ENCODE results near the gene AGPAT2. TPM values are rescaled to one million over a fixed set of nuclear protein-coding genes. Genes with fewer than 3 reads are reported as not detected.
"Not testable (repeated sequence)": the region's sequence is repeated elsewhere in the genome, so short reads cannot be mapped to it uniquely, and the experiment has no call there.

AGPAT2 gene
- polyA plus RNA-seq, 1 donor = 34.4 TPM

DNA sequence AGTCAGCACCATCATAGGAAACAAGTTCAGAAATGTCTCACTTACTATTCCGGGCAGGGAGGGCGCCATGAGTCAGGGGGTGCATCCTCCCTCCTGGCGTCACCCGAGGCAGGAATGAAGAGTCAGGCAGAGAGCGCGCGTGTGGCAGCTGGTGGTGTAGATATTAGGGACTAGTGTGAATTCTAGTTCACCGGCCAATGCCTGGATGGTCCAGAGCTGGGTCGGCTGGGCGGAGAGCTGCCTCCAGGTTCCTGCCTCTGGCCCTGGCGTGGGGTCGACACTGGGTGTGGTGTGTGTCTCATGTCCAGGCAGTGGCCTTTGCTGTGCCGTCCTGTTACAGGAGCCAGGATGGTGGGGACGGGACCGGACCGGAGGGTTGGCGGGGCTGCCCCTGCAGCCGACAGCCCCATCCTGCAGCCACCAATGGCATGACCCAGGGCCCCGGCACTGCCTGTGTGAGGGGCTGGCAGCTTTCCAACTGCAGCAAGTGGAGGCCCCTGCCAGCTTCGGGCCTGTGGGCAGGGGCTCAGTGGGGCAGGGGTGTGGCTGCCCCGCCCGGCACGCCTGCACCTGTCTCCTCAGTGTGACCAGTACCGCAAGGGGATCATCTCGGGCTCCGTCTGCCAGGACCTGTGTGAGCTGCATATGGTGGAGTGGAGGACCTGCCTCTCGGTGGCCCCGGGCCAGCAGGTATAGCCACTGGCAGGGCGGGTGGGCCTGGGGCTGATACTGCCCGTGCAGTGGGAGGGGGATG, 34.3 kb upstream of the AGPAT2 start:
- no peak for DNase-seq

DNA sequence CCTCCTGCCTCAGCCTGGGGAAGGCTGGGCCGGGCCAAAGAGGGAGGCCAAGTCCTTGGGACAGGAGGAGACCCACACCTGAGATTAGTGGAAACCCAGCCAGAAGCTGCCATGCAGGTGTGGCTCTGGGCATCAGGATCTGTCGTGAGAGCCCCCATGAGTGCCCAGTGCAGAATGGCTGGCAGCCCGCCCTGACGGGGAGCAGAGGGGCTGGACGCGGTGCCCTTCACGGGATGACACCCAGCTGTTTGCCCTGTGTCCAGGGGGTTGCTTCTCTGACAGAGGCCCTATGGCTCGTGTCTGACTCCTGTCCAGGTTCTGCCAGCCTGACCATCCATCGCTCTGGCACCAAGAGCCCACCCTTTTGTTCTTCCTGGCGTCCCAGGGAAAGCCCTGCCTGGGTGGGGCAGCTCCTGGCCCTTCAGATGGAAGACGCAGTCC, 33.7 kb upstream of the AGPAT2 start:
- no peak for DNase-seq

DNA sequence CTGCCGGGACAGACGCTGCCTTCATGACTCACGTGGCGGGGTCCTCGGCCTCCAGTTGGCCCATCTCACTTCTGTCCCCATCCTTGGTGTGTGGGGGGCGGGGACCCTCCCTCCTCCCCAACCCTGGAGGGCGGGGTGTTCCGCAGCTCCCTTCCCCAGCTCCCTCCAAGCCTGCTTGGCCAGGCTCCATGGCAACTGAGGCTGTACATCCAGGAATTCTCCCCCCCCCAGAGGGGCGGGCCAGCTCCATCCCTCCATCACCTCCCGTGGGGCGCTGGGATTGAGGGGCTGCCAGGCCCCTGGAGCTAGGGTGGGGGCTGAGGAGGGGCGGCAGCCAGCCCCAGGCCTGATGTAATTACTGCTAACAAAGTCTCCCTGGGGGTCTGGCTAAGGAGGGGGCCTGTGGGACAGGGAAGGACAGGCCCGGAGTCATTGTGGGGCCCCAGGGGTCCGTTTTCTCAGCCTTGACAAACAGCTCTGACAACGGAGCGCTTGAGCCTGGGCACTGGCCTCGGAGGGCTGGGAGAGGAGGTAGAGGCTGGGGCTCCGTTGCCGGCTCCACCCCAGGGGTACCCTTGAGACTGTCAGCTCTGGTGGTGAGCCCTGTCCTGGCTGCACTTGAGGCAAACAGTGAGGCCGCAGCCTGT, 33.1 kb upstream of the AGPAT2 start:
- no peak for DNase-seq

DNA sequence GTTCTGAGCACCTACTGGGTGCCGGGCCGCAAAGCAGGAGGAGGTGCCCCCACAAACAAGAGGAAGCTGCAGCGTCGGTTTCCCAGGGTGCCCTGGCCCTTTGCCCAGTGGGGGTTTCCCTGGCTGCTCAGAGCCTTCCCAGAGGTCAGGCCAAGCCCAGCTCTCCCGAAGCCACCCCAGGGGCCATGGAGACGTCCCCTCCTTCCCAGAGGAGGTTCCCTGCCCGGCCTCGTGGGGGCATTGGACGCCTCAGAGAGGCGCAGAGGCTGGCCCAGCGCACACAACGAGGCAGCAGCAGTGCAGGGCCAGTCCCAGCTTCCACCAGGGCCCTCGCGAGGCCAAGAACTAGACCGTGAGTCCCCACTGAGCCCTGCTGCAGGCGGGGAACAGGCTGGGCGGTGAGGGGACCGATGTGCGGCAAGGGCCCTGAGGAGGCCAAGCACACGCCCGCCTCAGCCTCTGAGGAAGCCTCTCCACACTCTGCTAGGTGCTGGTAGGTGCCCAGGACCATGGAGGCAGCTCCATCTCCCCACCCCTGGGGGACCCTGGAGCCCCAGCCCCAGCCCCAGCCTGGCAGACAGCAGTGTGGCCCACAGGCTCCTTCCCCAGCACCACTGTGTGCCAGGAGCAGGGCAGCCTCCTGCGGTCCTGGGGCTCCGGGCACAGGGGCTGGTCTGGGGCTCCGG, 32.1 kb upstream of the AGPAT2 start:
- no peak for DNase-seq

DNA sequence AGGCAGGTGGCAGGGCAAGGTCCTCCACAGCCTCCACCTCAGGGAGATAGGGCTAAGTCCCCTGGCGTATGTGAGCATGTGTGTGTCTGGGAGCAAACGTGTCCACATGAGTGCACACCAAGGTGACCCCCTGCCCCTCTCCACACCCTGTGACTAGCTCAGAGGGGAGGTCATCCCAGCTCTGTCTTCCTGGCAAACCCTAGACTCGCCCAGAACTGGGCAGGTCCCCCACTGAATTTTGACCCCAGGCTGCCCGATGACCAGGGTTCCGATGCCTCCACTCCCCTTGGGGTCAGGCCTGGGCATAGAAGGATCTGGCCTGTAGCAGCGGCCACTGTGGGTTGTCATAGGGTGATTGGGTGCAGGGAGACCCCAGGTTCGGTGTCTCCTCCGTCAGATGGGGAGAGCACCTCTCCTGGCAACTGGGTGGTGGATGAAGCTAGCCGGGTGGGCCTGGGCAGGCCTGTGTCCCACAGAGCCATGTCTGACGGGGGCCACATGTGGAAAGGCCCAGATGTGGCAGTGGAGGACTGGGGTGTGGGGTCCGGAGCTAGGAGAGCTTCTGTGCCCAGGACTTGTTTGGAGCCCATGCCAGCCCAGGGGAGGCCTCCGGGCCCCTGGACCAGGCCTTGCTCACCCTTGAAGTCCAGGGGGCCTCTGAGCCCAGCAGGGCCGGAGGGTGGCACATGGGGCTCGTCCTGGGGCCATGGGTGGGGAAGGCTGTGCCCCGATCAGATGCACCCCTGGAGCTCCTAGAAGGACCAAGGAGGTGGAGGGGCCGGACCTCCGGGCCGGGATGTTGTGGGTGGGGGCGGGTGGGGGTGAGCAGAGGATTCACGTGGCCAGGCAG, 31.3 kb upstream of the AGPAT2 start:
- no peak for DNase-seq

DNA sequence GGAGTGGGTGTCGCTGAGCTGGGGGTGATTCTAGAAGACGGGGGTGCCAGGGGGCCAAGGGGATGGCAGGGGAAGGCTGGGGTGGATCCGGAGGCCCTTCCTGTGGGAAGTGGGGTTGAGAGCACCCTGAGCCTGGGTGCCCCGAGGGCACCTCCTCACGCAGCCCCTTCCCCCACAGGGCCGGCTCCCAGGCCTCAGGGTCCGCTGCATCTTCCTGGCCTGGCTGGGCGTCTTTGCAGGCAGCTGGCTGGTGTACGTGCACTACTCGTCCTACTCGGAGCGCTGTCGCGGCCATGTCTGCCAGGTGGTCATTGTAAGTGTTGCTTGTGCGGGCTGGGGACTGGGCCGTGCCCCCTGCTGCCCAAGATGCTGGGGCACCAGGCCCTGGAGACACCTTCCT, 30.1 kb upstream of the AGPAT2 start:
- DNase-seq = no peak

DNA sequence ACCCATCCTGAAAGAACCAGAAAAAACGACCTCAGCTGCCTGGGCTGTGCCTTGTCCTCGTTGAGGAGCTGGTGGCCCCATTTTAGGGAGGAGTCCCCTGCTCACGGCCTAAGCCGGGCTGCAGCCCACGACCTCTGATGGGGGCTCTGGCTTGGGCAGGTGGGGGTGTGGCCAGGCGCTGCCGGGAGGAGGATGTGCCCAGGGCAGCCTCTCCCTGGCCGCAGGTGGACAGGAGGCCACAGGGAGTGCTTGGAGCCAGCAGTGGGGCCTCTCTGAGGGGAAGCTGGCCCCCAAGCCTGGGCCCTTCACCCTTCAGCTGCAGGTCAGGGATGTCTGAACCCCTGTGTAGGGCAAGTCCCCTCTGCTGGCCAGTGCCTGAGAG, 27.6 kb upstream of the AGPAT2 start:
- no peak for DNase-seq

DNA sequence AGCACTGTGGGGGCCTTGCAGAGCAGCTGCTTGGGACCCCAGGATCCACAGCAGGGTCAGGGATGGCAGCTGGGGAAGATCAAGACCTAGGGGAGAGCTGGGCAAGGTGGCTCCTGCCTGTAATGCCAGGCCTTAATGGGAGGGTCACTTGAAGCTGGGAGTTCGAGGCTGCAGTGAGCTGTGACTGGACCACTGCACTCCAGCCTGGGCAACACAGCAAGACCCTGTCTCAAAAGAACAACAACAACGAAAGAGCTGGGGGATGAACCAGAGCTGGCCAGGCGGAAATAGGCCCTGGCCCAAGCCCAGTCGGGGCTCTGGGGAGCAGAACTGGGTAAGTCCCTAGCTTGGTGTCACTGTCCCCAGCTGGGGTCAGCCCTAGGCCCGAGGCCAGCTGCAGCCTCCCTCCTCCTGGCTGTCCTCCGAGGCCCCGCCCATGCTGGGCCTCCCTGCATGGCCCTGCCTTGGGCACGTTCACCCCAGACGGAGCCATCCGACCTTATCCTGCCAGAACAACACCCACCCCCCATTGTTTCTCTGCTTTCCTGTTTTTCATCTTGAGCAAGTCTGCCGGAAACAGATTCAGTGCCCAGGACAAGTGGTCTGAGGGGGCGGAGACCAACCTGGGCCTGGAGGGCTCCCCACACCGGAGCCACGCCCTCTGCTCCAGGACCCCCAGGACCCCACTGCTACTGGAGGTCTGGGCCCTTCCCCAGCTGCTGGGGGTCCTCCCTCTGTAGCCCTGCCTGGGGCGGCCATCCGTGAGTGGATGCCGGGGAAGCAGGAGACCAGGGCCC, 27.0 kb upstream of the AGPAT2 start:
- DNase-seq = no peak

DNA sequence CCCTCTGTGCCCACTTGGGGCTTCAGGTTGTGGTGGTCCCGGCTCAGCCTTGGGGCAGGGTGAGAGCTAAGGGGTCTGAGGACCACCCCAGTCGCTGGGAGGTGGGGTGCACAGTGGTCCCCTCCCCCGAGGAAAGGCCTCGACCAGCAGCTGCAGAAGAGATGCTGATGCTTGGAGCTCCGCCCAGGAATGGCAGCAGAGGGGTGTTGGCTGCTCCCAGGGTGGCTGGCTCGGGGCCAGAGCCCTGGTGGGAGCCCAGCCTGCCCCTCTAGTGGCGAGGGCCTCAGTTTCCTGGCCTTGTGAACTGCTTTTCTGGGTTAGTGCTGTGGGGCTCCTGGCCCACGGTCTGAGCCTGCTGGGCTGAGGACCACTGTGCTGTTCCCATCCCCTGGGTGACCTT, 26.3 kb upstream of the AGPAT2 start:
- DNase-seq = no peak

DNA sequence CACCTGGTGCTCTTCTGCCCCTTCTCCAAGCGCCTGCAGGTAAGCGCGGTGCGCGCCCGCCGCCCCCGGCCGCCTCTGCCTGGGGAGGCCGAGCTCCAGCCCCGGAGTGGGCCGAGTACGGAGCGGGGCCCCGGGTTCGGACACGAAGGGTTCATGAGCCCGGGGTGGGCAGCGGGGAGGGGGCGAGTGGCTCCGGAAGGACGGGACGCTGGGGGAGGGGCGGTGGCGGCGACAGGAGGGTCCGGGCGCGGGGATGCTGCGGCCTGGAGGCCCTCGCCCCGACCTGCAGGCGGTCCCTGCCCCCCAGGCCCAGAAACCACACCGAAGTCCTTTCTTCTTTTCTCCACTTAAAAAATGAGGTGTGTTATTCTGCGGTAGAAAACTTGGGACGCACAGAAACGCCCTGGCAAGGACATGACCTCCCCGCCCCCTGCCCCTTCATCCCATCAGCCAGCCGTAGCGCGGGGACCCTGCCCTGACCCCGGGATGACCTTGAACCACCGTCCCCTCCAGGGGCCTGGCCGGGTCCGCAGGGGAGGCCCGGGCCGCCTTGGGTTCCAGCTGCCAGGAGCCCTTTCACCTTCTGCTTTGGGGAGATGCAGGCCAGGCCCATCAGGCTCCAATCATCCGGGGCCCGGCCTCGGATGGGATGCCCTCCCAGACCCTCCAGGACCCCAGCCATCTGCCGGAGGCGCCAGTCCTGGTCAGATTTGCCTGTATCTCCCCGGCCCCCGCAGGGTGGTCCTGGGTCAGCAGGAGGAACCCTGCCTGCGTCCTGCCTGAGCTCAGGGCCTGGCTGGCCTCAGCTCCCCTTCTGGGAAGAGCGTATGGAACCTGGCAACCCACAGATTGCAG, 25.7 kb upstream of the AGPAT2 start:
- no peak for DNase-seq

DNA sequence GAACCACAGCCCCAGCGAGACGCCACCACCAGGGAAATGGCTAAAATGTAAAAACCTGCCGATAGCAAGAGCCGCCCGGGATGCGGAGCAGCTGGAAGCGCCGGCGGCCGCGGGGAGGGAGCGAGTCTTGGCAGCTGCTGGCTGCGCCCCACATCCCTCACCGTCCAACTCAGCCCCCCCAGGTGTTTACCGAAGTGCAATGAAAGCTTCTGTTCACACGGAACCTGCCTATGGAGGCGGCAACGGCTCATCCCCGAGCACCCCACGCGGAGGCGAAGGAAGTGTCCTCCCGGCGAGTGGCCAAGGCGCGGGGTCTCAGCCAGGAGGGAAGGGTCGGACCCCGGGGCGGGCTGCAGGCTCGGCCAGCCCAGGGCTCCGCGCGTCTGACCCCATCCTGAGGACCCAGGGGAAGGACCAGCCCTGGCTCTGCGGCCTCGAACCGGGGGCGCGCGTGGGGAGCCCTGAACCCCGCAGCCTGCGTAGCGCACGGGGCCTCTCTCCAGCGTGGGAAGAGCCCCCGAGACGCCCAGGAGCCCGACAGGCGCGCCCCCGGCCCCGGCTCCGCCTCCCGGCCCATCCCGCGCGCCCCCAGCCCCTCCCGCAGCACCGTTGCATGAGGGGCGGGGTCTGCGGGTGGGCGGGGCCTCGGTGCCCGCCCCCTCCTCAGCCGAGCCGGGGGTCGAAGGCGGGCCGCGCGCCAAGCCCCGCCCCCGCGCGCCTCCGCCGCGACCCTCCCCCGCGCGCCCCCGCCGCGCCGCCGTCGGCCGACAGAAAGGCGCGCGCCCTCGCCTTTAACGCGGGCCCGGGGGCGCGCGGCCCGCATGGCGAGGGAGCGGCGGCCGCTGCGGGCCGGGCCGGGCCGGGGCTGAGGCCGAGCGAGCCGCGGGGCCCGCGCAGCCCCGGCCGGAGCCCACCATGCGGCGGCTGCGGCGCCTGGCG, 24.8 kb upstream of the AGPAT2 start, which contains the start of gene DIPK1B:
Gene DIPK1B, plus strand, starts transcription at position 822 of the 939 bp plus-strand sequence. Its CDS starts 94 bp downstream, at position 916.
- DNase-seq = no peak

DNA sequence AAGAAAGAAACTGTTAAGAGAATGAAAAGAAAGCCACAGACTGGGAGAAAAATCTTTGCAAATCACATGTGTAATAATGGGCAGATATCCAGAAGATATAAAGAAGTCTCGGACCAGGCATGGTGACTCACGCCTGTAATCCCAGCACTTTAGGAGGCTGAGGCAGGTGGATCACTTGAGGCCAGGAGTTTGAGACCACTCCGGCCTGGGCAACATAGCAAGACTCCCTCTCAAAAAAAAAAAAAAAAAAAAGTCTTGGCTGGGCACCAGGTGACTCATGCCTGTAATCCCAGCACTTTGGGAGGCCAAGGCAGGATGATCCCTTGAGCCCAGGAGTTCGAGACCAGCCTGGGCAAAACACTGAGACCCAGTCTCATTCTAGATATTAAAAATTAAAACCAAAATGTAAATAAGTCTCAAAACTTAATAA, 24.0 kb upstream of the AGPAT2 start:
- not testable (repeated sequence) for DNase-seq

DNA sequence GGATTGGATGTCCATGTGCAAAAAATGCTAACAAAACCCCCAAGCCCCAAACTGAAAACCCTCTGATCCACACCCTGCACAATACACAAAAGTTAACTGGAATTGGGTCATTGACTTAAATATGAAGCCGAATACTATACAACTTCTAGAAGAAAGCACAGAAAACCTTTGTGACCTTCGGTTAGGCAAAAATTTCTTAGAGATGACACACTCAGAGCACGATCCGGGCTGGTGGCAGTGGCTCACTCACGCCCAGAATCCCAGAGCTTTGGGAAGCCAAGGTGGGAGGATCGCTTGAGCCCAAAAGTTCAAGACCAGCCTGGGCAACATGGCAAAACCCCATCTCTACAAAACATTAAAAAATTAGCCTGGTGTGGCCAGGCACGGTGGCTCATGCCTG, 23.3 kb upstream of the AGPAT2 start:
- DNase-seq = no peak

DNA sequence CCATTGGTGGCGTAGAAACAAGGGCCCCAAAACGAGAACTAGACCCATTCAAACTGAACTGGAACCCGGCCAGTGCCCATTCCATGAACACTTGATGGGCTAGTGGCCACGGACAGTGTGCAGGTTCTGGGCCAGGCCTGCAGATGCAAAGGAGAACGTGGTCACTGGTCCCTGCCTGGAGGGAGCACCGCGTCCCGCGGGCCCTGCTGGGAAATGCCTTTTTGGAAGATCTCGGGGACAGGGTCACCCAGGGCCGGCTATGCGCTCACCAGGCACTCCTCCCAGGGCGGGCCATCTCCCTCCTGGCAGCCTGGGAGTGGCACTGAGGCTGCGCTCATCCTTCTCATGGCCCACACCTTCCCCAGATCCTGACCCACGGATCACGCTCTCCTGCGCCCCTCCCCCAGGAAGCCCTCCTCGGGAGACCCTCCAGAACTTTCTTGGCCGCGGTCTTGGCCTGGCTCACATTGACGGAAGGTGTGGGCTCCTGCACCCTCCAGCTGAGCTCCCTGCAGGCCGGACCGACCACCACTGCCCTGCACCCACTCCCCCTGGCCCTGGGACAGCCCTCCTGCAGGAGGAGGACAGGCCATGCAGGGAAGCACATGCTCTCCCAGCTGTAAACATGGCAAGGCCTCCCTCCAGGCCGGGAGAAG, 22.3 kb upstream of the AGPAT2 start:
- no peak for DNase-seq

DNA sequence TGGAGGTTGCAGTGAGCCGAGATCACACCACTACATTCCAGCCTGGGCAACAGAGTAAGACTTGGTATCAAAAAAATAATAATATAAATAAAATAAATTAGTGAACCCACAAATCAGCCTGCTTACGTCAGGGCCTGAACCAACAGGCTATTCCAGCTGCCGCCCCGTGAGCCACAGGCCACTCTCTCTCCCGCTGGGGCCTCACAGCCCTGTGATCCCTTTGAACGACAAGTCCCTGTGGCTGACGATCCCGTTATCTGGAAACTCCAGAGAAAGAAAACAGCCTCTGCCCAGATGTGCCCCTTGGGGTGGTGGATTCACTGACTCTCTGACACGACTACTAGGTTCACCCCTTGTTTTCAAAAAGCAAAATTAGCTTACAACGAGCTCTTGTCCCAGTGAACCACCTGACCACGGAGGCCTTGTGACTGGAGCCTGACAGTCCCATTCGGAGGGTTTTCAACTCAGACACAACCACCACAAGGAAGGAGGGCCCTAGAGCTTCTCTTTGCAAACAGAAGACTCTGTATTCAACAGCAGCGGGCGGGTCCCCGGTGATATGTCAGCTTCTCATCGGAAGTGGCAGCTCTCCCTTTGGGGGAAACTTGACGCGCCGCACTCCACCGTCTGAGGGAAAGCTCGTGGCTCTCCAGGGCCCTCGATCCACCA, 20.7 kb upstream of the AGPAT2 start:
- no peak for DNase-seq

DNA sequence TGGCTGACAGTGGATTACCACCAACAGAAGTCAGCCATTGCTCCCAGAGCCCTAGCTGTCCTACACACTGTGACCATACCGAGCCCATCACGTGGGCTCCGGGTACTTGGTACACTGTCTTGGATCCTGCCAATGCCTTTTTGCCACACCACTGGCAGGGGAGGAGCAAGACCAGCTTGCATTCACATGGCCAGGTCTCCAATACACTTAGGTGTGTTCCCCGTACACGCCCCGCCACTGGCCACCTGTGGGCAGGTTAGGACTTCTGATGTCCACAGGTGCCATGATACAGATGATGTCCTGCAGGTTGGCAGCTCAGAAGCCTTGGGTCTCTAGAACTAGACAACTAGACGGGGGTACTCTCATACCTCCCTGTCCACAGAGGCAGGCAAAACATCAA, 19.8 kb upstream of the AGPAT2 start:
- DNase-seq = no peak

DNA sequence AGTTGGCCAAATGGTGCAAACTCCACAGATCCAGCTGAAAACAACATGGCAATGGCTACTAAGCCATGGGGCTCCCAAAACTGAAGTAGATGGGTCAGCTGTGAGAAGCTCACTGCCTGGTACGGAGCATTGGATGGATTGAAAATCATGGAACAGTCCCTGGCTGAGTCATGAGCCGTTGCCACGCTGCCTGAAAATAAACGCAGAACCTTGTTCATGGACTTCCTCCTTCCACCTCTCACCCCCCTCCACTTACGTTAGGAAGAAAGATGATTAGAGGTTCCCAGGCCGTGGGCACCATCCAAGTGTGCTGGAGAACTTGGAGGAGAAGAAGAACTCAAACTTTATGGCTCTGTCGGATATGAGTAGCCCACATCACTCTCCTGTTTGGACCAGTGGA, 18.3 kb upstream of the AGPAT2 start:
- DNase-seq = no peak

DNA sequence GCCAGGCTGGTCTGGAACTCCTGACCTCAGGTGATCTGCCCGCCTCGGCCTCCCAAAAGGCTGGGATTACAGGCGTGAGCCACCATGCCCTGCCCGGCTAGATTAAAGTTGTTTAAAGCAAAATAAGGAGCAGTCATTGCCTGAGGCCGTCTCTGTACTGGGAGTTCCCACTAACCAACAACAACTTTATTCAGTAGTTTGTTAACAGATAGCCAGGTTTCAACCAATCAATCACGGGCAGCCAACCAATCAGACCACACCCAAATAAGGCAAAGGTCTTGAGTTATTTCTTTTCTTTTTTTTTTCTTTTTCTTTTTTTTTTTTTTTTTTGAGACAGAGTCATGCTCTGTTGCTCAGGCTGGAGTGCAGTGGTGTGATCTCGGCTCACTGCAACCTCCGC, 17.5 kb upstream of the AGPAT2 start:
- DNase-seq = not testable (repeated sequence)
